ENCODE results near the gene OR2V1. TPM values are rescaled to one million over a fixed set of nuclear protein-coding genes. Genes with fewer than 3 reads are reported as not detected.
"Not testable (repeated sequence)": the region's sequence is repeated elsewhere in the genome, so short reads cannot be mapped to it uniquely, and the experiment has no call there.

OR2V1 gene
- total RNA-seq, 1 donor from 2014 or later = not detected

- intact Hi-C loops (cut with DNase I) = no loop called here
These were observed 21.4 kb downstream of the OR2V1 start for GRCh38 chr5:181109489-181110013.

GRCh38 chr5:181108578-181109165 lies 22.3 kb downstream of the OR2V1 start:
- peak; percentile 58 for DNase-seq (ENCODE audit: low spot score)
- intact Hi-C loops (cut with DNase I) = no loop called here

More at GRCh38 chr5:181109489-181110013, 21.4 kb downstream of the OR2V1 start:
- no peak for DNase-seq (ENCODE audit: low spot score)

DNA sequence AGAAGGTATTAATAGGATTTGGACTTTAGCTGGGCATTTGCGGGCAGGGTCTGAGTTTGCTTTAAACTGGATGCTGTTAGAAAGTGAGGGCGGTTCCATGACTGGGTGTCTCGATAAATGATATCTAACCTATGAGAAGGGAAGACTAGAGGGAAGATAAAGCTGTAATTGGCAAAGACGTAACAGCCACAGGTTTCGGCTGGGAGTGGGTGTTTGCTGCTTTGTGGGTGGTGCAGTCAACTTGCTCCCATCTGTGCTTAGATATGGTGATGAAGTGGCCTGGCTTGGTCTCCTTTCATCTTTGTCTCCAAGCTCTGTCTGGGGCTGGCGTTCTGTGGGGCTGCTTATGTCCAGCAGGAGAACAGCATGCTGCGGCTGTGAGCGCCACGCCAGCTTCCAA lies 23.3 kb downstream of the OR2V1 start:
- intact Hi-C loops (cut with DNase I) = no loop called here
- no peak for DNase-seq (ENCODE audit: low spot score)

DNA sequence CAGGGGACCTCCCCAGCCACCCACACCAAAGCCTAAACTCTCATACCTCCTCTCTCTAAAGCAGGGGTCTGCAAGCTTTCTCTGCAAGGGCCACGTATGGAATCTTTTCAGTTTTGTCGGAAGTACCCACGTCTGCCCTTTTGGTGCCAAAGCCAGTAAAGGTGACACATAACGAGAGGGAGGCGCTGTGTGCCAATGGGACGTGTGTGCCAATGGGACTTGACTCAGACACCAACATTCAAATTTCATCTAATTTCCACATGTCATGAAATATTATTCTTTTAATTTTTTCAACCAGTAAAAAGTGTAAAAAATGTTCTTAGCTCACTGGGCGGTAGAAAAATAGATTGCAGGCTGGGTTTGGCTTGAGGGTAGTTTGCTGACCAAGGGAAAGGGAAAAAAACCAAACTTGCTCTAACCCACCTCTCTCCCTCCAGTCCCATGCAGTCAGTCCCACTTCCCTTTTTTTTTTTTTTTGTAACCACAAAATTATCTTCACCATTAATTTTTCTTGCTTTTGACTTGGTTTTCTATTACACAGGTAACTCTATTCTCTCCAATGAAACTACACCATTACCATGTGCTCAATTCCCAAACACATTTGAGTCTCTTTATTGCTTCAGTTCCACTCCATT lies 25.5 kb downstream of the OR2V1 start:
- no peak for DNase-seq (ENCODE audit: low spot score)
- intact Hi-C loops (cut with DNase I) = no loop called here

DNA sequence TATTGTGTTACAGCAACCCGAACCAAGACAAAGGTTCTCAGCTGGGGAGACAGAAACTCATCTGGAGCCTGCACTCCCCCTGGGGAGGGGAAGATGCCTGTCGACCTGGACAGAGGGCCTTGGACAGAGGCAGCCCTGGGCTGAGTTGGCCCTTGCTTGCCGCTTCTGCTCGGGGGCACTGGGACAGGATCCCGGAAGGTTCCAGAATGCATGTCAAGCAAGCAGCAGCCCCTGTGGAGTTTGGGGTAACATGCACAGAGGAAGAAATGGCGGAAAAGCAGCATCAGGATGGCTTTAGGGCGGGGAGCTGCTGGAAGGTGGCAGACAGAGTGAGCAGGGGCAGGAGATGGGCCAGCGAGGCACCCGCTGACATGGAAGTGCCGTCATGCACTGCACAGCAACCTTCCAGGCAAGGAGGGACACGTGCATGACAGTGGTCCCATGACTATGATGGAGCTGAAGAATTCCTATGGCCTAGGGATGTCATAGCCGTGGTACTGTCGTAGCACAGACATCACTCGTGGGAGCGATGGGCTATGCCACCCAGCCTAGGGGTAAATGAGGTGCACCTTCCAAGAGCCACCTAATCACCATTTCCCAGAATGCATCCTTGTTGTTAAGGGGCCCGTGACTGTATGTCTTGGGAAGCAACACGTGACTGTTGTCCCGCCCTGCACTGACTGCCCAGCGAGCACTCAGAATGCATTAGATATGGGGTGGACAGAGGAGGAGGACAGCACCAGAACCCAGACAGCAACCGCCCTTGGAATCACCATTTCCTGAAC lies 26.2 kb downstream of the OR2V1 start:
- DNase-seq (ENCODE audit: low spot score); intact Hi-C loops (cut with DNase I): not testable (repeated sequence)

GRCh38 chr5:181104259-181104568 lies 26.8 kb downstream of the OR2V1 start:
- DNase-seq (ENCODE audit: low spot score); intact Hi-C loops (cut with DNase I): not testable (repeated sequence)

GRCh38 chr5:181101930-181102674 lies 28.9 kb downstream of the OR2V1 start:
- DNase-seq (ENCODE audit: low spot score); intact Hi-C loops (cut with DNase I): not testable (repeated sequence)

- intact Hi-C loops (cut with DNase I); DNase-seq (ENCODE audit: low spot score): not testable (repeated sequence)
These were observed 29.8 kb downstream of the OR2V1 start for GRCh38 chr5:181101030-181101641.

GRCh38 chr5:181100121-181100875 lies 30.7 kb downstream of the OR2V1 start:
- intact Hi-C loops (cut with DNase I) = no loop called here
- no peak for DNase-seq (ENCODE audit: low spot score)

DNA sequence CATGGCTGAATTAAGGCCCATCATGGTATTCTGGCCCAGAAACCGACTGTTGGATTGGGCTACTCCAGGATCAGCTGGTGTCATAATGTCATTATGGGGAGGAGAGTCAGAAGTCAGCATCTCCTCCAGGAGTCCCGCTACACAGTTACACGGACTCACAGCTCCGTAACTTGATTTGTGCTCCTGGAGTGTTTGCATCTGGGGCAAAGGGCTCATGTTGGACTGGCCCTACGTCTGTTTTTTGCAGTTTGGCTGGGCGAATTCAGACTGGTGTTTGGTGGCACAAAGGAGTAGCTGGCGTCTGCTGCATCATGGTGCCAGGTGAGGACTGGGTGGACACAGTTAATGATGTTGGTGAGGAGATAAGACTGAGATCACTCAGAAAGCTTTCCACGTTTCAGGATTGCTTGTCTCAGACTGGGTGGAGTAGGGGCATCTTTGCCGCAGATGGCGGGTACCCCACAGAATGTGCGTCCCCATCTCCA lies 31.3 kb downstream of the OR2V1 start:
- DNase-seq (ENCODE audit: low spot score) = no peak
- intact Hi-C loops (cut with DNase I) = no loop called here

- intact Hi-C loops (cut with DNase I) = no loop called here
- no peak for DNase-seq (ENCODE audit: low spot score)
These were observed 32.0 kb downstream of the OR2V1 start for GRCh38 chr5:181098762-181099601.

DNA sequence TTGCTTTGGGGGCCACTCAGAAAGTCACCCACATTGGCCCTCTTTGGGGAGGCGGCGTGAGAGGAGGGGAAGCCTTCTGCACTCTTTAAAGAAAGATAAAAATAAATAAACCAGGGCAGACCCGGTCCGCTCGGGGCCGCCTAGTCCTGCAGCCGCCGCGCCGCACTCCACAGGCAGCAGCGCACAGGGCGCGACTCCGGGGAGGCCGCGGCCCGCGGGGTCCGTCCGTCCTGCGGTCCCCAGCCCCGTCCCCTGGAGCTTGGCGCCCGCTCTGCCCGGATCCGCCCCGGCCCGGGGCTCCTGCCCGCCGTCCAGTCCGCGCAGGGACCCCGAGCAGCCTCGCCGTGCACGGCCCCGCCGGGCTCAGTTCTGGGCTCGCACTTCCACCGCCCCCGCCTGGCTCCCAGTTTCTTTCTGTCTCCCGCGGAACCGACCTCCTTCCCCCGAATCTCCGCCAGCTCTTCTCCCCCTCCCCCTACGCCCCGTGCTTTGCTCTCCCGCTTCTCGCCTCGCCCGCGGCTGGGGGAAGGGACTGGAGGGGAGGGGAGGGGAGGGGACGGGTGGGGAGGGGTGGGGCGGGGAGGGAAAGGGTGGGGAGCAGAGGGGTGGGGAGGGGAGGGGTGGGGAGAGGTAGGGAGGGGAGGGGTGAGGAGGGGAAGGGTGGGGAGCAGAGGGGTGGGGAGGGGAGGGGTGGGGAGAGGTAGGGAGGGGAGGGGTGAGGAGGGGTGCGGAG lies 33.0 kb downstream of the OR2V1 start:
- DNase-seq (ENCODE audit: low spot score); intact Hi-C loops (cut with DNase I): not testable (repeated sequence)

- intact Hi-C loops (cut with DNase I); DNase-seq (ENCODE audit: low spot score): not testable (repeated sequence)
These were observed 33.6 kb downstream of the OR2V1 start for GRCh38 chr5:181097383-181097753.

DNA sequence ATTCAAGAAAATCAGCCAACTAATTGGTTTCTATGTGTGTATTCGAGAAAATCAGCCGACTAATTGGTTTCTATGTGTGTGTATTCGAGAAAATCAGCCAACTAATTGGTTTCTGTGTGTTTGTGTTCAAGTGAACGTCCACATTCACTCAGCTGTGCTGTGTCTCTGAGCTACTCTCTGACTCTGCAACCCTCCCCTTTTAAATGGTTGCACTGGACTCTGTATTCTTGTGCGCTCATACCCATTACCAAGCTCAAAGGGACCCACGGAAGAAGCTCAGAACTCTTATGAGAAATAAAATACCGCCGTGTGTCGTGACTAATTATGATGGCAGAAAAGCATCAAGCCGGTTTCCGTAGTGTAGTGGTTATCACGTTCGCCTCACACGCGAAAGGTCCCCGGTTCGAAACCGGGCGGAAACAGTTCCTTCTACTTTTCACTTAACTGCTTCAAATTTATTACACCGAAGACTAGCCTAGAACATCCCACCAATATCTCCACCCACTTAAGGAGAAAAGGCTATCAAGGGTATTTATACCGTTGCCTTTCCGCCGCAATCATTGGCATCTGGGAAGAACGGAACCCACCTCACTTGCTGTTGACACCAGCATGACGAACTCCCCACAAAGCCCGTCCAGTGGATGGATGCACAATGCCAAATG lies 34.1 kb downstream of the OR2V1 start:
- intact Hi-C loops (cut with DNase I) = not testable (repeated sequence)

DNA sequence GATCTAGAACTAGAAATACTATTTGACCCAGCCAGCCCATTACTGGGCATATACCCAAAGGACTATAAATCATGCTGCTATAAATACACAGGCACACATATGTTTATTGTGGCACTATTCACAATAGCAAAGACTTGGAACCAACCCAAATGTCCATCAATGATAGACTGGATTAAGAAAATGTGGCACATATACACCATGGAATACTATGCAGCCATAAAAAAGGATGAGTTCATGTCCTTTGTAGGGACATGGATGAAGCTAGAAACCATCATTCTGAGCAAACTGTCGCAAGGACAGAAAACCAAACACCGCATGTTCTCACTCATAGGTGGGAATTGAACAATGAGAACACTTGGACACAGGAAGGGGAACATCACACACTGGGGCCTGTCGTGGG lies 35.8 kb downstream of the OR2V1 start:
- intact Hi-C loops (cut with DNase I); DNase-seq (ENCODE audit: low spot score): not testable (repeated sequence)

More for the DNA sequence above, 34.1 kb downstream of the OR2V1 start:
- not testable (repeated sequence) for DNase-seq (ENCODE audit: low spot score)

GRCh38 chr5:181092428-181092827 lies 38.5 kb downstream of the OR2V1 start:
- no peak for DNase-seq (ENCODE audit: low spot score)
- intact Hi-C loops (cut with DNase I) = no loop called here

DNA sequence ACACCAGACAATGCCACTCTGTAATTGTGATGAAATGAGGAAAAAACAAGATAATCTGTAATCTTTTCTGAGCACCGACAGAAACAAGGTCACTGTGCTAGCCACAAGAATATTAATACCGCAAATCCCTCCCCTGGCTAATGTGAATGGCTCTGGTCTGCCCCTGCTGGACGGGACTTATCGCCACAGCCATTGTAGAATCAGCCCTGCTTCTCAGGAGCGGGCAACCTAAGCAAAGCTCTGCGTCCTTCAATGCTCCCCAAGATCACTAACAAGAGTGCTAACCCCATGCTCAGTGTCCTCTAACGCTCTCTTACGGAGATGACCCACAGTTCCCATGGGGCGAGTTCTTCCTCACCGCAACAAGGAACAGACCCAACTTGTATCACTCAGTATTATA lies 42.7 kb downstream of the OR2V1 start:
- intact Hi-C loops (cut with DNase I) = no loop called here
- no peak for DNase-seq (ENCODE audit: low spot score)

Measured in cardiac septum (tissue), 1 donor.